ENCODE measurements around the gene SULT1A3. TPM values are rescaled to one million over a fixed set of nuclear protein-coding genes. Genes with fewer than 3 reads are reported as not detected.
"Not testable (repeated sequence)": the region's sequence is repeated elsewhere in the genome, so short reads cannot be mapped to it uniquely, and the experiment has no call there.

The SULT1A3 gene
- 23.9 and 26.4 TPM in 2 replicates for total RNA-seq
- long read RNA-seq, partial matches to known transcripts, result 0 of 4 reads
- long read RNA-seq, other reads (novel, unspliced or antisense), result 1 of 4 reads

GRCh38 chr16:30199049-30199448, at the start of gene SULT1A3:
SULT1A3 (plus strand) TSS chr16:30199255; CDS start chr16:30200729, 1,474 bp downstream.
- H3K9me3 Mint-ChIP-seq; DNase-seq (ENCODE audit: low read depth, low spot score); H3K4me3 Mint-ChIP-seq; H3K27me3 Mint-ChIP-seq (ENCODE audit: low read depth); H3K4me1 Mint-ChIP-seq; H3K36me3 Mint-ChIP-seq (ENCODE audit: low read depth); H3K27ac Mint-ChIP-seq (ENCODE audit: unreplicated experiment): not testable (repeated sequence)

- H3K4me1 Mint-ChIP-seq, result no peaks in the 10 kb centered on the region
- H3K27ac Mint-ChIP-seq (ENCODE audit: unreplicated experiment), result no peak overlapping the region
- no peaks in the 10 kb centered on the region for H3K27me3 Mint-ChIP-seq (ENCODE audit: low read depth)
- no peak for DNase-seq (ENCODE audit: low read depth, low spot score)
- H3K36me3 Mint-ChIP-seq (ENCODE audit: low read depth), result peaks cover 3% of the 10 kb centered on the region
- H3K9me3 Mint-ChIP-seq, result peaks cover 2% of the 10 kb centered on the region
- H3K4me3 Mint-ChIP-seq, result no peak overlapping the region
- no peak for TF ChIP-seq CTCF (conservative IDR thresholded peaks at IDR 0.05)
Observed at GRCh38 chr16:30151091-30151490, 48.0 kb upstream of the SULT1A3 start.

- DNase-seq (ENCODE audit: low read depth, low spot score), result no peak
- Mint-ChIP-seq H3K9me3 (peaks cover 2% of the 10 kb centered on the region), H3K4me1 (no peaks in the 10 kb centered on the region), H3K27me3 (ENCODE audit: low read depth) (no peaks in the 10 kb centered on the region), H3K36me3 (ENCODE audit: low read depth) (peaks cover 3% of the 10 kb centered on the region), H3K4me3 (no peak overlapping the region), H3K27ac (ENCODE audit: unreplicated experiment) (no peak overlapping the region)
- no peak for TF ChIP-seq CTCF (conservative IDR thresholded peaks at IDR 0.05)
Observed at GRCh38 chr16:30152517-30152916, 46.5 kb upstream of the SULT1A3 start.

GRCh38 chr16:30155188-30155587, 43.9 kb upstream of the SULT1A3 start:
- no peaks in the 10 kb centered on the region for H3K27me3 Mint-ChIP-seq (ENCODE audit: low read depth)
- no peak overlapping the region for H3K4me3 Mint-ChIP-seq
- no peak for TF ChIP-seq CTCF (conservative IDR thresholded peaks at IDR 0.05)
- H3K9me3 Mint-ChIP-seq, result no peaks in the 10 kb centered on the region
- H3K36me3 Mint-ChIP-seq (ENCODE audit: low read depth), result no peaks in the 10 kb centered on the region
- no peaks in the 10 kb centered on the region for H3K4me1 Mint-ChIP-seq
- H3K27ac Mint-ChIP-seq (ENCODE audit: unreplicated experiment), result no peak overlapping the region
- no peak for DNase-seq (ENCODE audit: low read depth, low spot score)

GRCh38 chr16:30157214-30157613, 41.8 kb upstream of the SULT1A3 start:
- H3K27me3 Mint-ChIP-seq (ENCODE audit: low read depth), result no peaks in the 10 kb centered on the region
- DNase-seq (ENCODE audit: low read depth, low spot score), result no peak

GRCh38 chr16:30163538-30163937, 35.5 kb upstream of the SULT1A3 start:
- Mint-ChIP-seq H3K36me3 (ENCODE audit: low read depth) (peaks cover 2% of the 10 kb centered on the region), H3K9me3 (peaks cover 3% of the 10 kb centered on the region), H3K27me3 (ENCODE audit: low read depth) (no peaks in the 10 kb centered on the region), H3K27ac (ENCODE audit: unreplicated experiment) (no peak overlapping the region), H3K4me3 (no peak overlapping the region), H3K4me1 (peaks cover 4% of the 10 kb centered on the region)
- TF ChIP-seq CTCF (conservative IDR thresholded peaks at IDR 0.05), result no peak
- DNase-seq (ENCODE audit: low read depth, low spot score), result no peak

More at GRCh38 chr16:30157214-30157613, 41.8 kb upstream of the SULT1A3 start:
- H3K4me3 Mint-ChIP-seq, result no peak overlapping the region
- no peaks in the 10 kb centered on the region for H3K36me3 Mint-ChIP-seq (ENCODE audit: low read depth)
- no peak overlapping the region for H3K27ac Mint-ChIP-seq (ENCODE audit: unreplicated experiment)
- no peaks in the 10 kb centered on the region for H3K9me3 Mint-ChIP-seq
- no peak for TF ChIP-seq CTCF (conservative IDR thresholded peaks at IDR 0.05)
- no peaks in the 10 kb centered on the region for H3K4me1 Mint-ChIP-seq

All from neural crest cell (in vitro differentiated cells).